Hepatocyte (in vitro differentiated cells): Measurements from ENCODE around the gene SPRY4. TPM values are rescaled to one million over a fixed set of nuclear protein-coding genes. Genes with fewer than 3 reads are reported as not detected.

Experiments used
- DNase-seq: peaks from one replicate; pipeline ENCODE4 v3.0.0-alpha.2; 2016; ENCODE audit warnings: low spot score
- H2AFZ ChIP-seq: fragments of 200-600 bp; sonication (generic); 2 replicates; pipeline ENCODE4 v1.6.0; 2016; ENCODE audit warnings: antibody characterized with exemption, mild to moderate bottlenecking
- H3K27ac ChIP-seq: fragments of 200-600 bp; sonication (generic); 2 replicates; pipeline ENCODE4 v1.5.1; 2016; ENCODE audit warnings: mild to moderate bottlenecking
- H3K27me3 ChIP-seq: fragments of 200-600 bp; sonication (generic); 2 replicates; pipeline ENCODE4 v1.6.1; 2016
- H3K36me3 ChIP-seq: fragments of 200-600 bp; sonication (generic); replicated peaks from 2 replicates; pipeline ENCODE4 v1.5.1; 2016; ENCODE audit warnings: low read depth; ENCODE audit not compliant: insufficient read depth
- H3K4me1 ChIP-seq: fragments of 200-600 bp; sonication (generic); 2 replicates; pipeline ENCODE4 v1.5.1; 2016; ENCODE audit warnings: mild to moderate bottlenecking, moderate library complexity; ENCODE audit not compliant: insufficient read depth
- H3K4me2 ChIP-seq: fragments of 200-600 bp; sonication (generic); 2 replicates; pipeline ENCODE4 v1.6.0; 2016
- H3K4me3 ChIP-seq: fragments of 200-600 bp; sonication (generic); 2 replicates; pipeline ENCODE4 v1.5.1; 2016; ENCODE audit warnings: mild to moderate bottlenecking
- H3K79me2 ChIP-seq: fragments of 200-600 bp; sonication (generic); 2 replicates; pipeline ENCODE4 v1.6.0; 2017; ENCODE audit warnings: mild to moderate bottlenecking
- H3K9me2 ChIP-seq: fragments of 200-600 bp; sonication (generic); replicated peaks from 2 replicates; pipeline ENCODE4 v1.6.0; 2017; ENCODE audit warnings: mild to moderate bottlenecking; ENCODE audit not compliant: insufficient read depth
- H3K9me3 ChIP-seq: fragments of 200-600 bp; sonication (generic); 2 replicates; pipeline ENCODE4 v1.5.1; 2016; ENCODE audit warnings: low read depth, mild to moderate bottlenecking
- H4K20me1 ChIP-seq: fragments of 200-600 bp; sonication (generic); 2 replicates; pipeline ENCODE4 v1.6.0; 2016; ENCODE audit warnings: mild to moderate bottlenecking; ENCODE audit not compliant: insufficient read depth, poor library complexity, severe bottlenecking
- CTCF ChIP-seq: fragments of 200-600 bp; sonication (generic); IDR thresholded peaks from 2 replicates; pipeline ENCODE4 v1.5.1; 2016; ENCODE audit warnings: antibody characterized with exemption, mild to moderate bottlenecking; ENCODE audit not compliant: poor library complexity
- EZH2 ChIP-seq: fragments of 200-600 bp; sonication (generic); IDR thresholded peaks from 2 replicates; pipeline ENCODE4 v1.6.1; 2016; ENCODE audit warnings: antibody characterized with exemption, mild to moderate bottlenecking, borderline replicate concordance
- EZH2phosphoT487 ChIP-seq: fragments of 200-600 bp; sonication (generic); IDR thresholded peaks from one replicate; pipeline ENCODE4 v1.6.1; 2018; ENCODE audit warnings: antibody characterized with exemption, mild to moderate bottlenecking, low read depth, moderate library complexity; ENCODE audit not compliant: unreplicated experiment, severe bottlenecking
- WGBS: methylation state at CpG from one replicate; pipeline ENCODE4 v1.1.6; 2016; ENCODE audit warnings: low lambda C conversion rate; ENCODE audit errors: missing lambda C conversion rate; 5-methylcytosine and 5-hydroxymethylcytosine counted together
- polyA plus RNA-seq: library from polyadenylated mRNA; unstranded; fragments of >200 nt; fragmentation: Nextera tagmentation; extraction: Ambion mirVana; gene quantifications from 2 replicates; pipeline ENCODE4 v1.2.1, GENCODE V29; 2016
- small RNA-seq: library from RNA; depleted of rRNA; stranded (forward); fragments of <200 nt; gene quantifications from one replicate; pipeline ENCODE3, GENCODE V24; 2014
- total RNA-seq: library from RNA; depleted of rRNA; stranded (reverse); fragments of >200 nt; gene quantifications from 2 replicates; pipeline ENCODE4 v1.2.3, GENCODE V29; 2014

SPRY4 gene
- total and polyA plus RNA-seq, 2 experiments from 2014 or later = 7.2 to 8.5 TPM

- Histone ChIP-seq H3K79me2 (no peaks in the 10 kb centered on the region), H3K9me3 (no peaks in the 10 kb centered on the region), H3K27ac (no peak overlapping the region), H2AFZ (no peak overlapping the region), H3K36me3 (no peaks in the 10 kb centered on the region), H3K4me3 (no peak overlapping the region), H3K27me3 (no peaks in the 10 kb centered on the region), H3K4me2 (no peak overlapping the region), H3K9me2 (no peaks in the 10 kb centered on the region), H3K4me1 (no peaks in the 10 kb centered on the region), H4K20me1 (no peaks in the 10 kb centered on the region)
- TF ChIP-seq EZH2phosphoT487 = no peak
- TF ChIP-seq EZH2 = no peak
- no peak for TF ChIP-seq CTCF
- WGBS = 68% methylated on average over 6 of the region's 6 CpGs
- DNase-seq = no peak
Observed at GRCh38 chr5:142262683-142263082, 62.1 kb downstream of the SPRY4 start.

Small RNA genes within 50 kb of the gene (small RNA-seq; reads per million reads assigned to genes)
- gene RF02038 = not detected
- gene RF02039 = not detected

Other genes with a start within 250 kb of the SPRY4 start
- 80.3 and 85.0 TPM in 2 replicates for gene NDFIP1, start 216.2 kb downstream of the SPRY4 start, total RNA-seq
- 61.3 and 63.8 TPM in 2 replicates for gene NDFIP1, start 216.2 kb downstream of the SPRY4 start, polyA plus RNA-seq